ENCODE data around the gene ZNF362.

DNA sequence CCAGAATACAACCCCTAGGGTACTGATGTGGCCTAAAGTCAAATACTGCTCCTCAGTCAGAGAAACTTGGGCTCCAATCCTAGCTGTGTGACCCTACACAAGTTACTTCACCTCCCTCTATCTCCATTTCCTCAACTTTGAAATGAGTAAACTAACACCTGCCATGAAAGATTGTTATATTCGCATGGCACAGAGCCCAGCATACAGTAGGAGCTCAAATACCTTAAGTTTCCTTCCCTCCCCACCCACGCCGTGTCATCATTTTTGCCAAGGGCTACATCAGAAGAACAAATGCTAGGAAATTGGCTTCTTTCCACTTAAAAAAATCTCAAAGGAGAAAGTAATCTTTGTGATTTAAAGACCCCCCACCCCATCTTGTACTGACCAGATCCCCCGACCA lies 22.2 kb upstream of the ZNF362 start:
- TF ChIP-seq, protein P1, sequence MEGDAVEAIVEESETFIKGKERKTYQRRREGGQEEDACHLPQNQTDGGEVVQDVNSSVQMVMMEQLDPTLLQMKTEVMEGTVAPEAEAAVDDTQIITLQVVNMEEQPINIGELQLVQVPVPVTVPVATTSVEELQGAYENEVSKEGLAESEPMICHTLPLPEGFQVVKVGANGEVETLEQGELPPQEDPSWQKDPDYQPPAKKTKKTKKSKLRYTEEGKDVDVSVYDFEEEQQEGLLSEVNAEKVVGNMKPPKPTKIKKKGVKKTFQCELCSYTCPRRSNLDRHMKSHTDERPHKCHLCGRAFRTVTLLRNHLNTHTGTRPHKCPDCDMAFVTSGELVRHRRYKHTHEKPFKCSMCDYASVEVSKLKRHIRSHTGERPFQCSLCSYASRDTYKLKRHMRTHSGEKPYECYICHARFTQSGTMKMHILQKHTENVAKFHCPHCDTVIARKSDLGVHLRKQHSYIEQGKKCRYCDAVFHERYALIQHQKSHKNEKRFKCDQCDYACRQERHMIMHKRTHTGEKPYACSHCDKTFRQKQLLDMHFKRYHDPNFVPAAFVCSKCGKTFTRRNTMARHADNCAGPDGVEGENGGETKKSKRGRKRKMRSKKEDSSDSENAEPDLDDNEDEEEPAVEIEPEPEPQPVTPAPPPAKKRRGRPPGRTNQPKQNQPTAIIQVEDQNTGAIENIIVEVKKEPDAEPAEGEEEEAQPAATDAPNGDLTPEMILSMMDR (IDR thresholded peaks at IDR 0.05): no peak
- no peak for TF ChIP-seq POLR2A (IDR thresholded peaks at IDR 0.05)

All from adrenal gland (tissue), 5 donors.